NCI-H2196 treated with DMSO at 0.1 percent for 48 hours (cell line): ENCODE measurements around the gene MORC3.
"Not testable (repeated sequence)": the region's sequence is repeated elsewhere in the genome, so short reads cannot be mapped to it uniquely, and the experiment has no call there.

Experiments used
- DNase-seq: peaks from one replicate; lab custom pipeline; 2025; ENCODE audit not compliant: unreplicated experiment; lab: John Stamatoyannopoulos, UW

Gene MORC3

DNA sequence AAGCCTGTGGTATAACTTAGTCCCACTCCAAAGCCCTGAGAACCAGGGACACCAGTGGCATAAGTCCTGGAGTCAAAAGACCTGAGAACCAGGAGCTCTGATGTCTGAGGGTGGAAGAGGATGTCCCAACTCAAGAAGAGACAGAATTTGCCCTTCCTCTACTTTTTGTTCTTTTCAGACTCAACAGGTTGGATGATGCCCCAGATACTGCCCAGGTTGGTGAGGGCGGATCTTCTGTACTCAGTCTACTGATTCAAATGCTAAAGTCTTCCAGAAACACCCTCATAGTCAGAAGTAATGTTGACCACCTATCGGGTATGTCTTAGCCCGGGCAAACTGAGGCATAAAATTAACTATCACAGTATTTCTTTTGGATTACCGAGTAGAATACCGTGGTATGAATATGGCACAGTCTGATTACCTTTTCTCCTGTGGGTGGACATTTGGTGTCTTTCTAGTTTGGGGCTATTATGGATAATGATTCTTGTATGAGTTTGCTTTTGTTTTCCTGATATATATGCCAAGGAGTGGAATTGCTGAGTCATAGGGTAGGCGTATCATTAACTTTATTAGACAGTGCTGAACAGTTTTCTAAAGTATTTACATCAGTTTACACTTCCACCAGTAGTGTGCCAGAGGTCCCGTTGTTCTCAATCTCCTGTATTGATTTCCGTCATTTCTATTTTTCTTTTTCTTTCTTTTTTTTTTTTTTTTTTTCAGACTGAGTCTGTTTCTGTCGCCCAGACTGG is 62.0 kb downstream of the MORC3 start:
- DNase-seq, result no peak

- DNase-seq, result not testable (repeated sequence)
These were observed 62.7 kb downstream of the MORC3 start for GRCh38 chr21:36382722-36383121.

GRCh38 chr21:36384885-36385232 is 64.9 kb downstream of the MORC3 start:
- no peak for DNase-seq

GRCh38 chr21:36385233-36386030 is 65.4 kb downstream of the MORC3 start, which contains the start of gene CHAF1B:
TSS of gene CHAF1B (plus strand) at chr21:36385392. CDS start at chr21:36386137, 745 bp downstream.
- DNase-seq, result peak; percentile 26

DNA sequence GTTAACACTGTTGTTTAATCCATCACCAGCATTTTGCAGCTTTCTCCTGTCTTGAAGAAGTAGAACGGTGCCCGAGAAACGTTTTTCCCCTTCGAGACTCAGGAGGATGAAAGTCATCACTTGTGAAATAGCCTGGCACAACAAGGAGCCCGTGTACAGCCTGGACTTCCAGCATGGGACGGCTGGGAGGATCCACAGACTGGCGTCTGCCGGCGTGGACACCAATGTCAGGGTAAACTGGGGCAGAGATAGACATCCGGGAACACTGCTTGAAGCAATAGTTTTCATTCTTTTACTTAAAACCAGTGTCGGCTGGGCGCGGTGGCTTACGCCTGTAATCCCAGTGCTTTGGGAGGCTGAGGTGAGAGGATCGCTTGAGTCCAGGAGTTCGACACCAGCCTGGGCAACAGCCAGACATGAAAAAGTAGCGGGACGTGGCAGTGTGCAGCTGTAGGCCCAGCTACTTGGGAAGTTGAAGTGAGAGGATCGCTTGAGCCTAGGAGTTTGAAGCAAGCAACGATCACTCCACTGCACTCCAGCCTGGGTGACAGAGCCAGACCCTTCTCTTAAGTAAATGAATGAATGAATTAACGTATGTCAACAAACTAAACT is 66.1 kb downstream of the MORC3 start:
- no peak for DNase-seq

GRCh38 chr21:36388096-36388495 is 68.1 kb downstream of the MORC3 start:
- DNase-seq, result no peak

- no peak for DNase-seq
These were observed 68.8 kb downstream of the MORC3 start for GRCh38 chr21:36388835-36389234.

DNA sequence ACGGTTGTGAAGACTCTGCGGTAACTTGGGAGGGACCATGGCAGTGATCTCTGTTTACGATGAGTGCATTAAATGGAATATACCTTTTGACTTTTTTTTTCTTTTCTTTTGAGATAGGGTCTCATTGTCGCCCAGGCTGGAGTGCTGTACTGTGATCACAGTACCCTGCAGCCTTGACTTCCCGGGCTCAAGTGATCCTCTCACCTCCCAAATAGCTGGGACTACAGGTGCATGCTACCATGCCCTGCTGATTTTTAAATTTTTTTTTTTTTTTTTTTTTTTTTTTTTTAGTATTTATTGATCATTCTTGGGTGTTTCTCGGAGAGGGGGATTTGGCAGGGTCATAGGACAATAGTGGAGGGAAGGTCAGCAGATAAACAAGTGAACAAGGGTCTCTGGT is 71.7 kb downstream of the MORC3 start:
- DNase-seq, result not testable (repeated sequence)

DNA sequence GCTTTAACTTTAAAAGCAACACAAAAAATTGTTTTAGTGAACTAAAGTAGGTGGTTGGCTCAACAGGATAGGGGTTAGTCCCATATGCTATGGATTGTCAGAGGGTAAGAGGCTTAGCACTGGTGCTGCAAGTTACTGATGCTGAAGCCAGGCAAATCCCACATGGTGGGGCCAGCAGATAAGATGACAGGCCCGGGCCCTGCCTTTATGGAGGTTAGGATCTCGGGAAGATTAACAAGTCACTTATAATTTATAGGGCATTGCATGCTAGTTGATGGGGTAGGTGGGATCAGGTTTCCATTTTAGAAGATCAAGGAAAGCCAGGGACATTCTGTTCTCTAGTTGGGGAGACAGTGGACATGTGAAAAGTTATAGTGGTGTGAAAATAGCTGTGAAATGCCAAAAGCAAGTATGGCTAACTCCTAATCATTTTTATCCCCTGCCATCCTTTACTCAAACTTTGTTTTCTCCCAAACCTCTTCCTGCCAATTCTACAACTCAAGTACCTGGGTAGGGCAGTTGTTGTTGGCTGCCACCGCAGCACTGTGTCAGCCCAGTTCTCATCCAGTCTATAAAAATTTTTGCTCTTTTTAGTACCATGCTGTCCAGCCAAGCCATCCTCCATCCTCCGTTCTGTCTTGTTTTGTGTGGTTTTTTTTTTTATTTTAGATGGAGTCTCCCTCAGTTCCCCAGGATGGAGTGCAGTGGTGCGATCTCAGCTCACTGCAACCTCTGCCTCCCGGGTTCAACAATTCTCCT is 75.5 kb downstream of the MORC3 start:
- no peak for DNase-seq

DNA sequence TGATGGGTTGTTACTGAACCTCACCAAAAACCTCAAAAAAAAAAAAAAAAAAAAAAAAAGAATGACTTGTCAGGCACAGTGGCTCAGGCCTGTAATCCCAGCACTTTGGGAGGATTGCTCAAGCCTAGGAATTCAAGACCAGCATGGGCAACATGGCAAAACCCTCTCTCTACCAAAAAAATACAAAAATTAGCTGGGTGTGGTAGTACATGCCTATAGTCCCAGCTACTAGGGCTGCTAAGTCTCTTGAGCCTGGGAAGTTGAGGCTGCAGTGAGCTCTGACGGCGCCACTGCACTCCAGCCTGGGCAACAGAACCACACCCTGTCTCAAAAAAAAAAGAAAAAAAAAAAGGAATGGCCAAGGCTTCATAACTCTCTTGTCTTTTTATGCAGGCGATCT is 76.3 kb downstream of the MORC3 start:
- no peak for DNase-seq

DNA sequence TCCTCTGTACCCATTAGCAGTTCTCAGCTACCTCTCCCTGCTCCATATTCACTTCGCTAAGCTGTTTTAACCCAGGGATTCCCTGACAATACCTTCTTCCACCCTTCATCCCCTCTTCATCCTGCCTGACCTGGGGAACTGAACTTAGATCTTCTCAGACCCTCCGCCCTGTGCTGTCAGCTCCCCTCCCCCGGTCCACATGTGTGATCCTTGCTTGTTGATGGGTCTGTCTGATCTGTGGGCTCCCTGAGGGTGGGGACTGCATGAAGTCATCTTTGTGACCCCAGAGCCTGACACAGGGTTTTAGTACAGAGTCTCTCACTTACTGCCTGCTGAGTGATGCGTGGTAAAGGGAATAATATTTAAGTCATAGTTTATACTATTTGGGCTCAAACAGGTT is 77.0 kb downstream of the MORC3 start:
- no peak for DNase-seq

DNA sequence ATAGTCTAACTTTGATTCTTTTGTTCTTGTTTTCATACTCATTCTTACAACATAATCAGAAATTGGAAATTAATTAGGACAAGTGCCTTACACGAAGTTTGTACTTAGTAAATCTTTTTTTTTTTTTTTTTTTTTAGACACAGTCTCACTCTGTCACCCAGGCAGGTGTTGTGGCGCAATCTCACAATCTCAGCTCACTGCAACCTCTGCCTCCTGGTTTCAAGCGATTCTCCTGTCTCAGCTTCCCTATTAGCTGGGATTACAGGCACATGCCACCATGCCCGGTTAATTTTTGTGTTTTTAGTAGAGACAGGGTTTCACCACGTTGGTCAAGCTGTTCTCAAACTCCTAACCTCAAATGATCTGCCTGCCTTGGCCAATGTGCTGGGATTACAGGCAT is 77.6 kb downstream of the MORC3 start:
- DNase-seq, result no peak

DNA sequence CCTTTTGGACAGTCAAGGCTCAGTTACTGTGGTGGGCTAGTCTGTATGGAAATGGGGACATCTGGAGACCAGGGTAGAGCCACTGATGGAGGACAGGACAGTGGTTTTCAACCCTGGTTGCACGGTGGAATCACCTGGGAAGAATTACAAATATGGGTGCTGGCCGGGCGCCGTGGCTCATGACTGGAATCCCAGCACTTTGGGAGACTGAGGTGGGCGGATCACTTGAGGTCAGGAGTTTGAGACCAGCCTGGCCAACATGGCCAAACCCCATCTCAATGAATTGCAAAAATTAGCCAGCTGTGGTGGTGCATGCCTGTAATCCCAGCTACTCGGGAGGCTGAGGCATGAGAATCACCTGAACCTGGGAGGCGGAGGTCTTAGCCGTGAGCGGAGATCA is 79.7 kb downstream of the MORC3 start:
- not testable (repeated sequence) for DNase-seq

DNA sequence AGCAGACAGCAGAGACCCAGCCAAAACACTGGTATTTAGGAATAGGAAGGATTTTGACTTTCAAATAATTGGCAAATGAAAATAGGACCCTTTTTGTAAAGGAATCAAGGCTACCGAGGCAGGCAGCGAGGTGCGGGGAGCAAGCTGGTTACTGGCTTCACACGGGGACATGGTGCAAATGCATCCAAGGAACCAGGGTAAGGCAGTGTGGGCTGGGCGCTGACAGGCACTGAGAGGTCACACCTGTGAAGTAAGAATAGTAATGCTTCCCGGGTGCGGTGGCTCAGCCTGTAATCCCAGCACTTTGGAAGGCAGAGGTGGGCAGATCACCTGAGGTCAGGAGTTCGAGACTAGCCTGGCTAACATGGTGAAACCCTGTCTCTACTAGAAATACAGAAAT is 80.7 kb downstream of the MORC3 start:
- no peak for DNase-seq

- no peak for DNase-seq
These were observed 82.3 kb downstream of the MORC3 start for GRCh38 chr21:36402339-36402738.

DNA sequence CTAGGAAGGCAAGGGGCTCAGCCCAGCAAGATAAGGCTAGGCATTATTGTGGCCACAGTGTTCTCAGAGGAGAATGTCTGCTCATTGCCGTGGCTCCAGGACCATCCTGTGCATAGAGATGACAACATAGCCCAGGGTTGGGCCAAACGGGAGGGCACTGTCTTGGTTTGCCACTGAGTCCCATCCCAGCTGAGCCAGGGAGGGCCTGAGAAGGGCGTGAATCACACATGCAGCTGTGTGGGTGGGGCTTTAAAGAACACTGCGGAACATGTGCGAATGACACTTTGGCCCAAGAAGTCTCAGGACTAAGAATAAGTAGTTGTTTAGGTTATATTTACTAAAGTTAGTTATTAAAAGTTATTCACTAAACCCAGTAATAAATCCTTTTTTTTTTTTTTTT is 83.7 kb downstream of the MORC3 start:
- DNase-seq, result no peak

GRCh38 chr21:36408568-36408967 is 88.6 kb downstream of the MORC3 start:
- DNase-seq, result no peak

GRCh38 chr21:36411301-36411700 is 91.3 kb downstream of the MORC3 start:
- no peak for DNase-seq

GRCh38 chr21:36412916-36413315 is 92.9 kb downstream of the MORC3 start:
- DNase-seq, result no peak

DNA sequence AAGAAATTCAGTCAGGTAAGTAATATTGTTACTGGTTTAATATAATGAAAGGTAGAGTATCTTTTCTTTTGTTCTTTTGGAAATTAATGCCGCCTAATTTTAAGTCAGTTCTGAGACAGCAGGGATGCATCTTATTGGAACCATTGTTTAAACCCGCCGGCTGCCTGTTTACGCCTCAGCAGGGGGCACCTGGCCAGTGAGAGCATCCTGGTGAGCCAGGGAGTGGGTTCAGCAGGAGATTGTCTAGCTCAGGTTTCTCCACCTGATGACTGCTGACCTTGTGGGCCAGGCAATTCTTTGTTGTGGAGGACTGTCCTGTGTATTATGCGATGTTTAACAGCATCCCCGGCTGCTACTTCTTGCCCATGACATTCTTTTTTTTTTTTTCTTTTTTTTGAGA is 95.4 kb downstream of the MORC3 start:
- peak; percentile 10 for DNase-seq

DNA sequence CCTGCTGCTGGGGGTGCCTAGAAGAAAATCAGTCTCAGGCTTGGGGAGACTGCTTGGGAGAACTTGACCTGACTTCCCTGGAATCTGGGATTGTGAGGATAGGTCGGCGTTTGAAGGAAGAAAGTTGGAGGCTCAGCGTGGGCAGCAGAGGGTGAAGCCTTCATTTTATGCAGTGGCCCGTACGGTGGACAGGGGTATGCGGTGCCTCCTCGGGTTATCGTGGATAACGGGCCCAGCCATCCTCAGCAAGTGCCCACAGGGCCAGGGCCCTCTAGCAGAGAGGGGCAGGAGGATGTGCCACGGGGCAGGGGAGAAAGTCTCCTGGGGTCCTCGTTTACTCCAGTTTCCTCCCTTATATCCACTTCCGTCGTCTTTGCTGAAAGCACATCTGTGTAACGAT is 99.2 kb downstream of the MORC3 start:
- no peak for DNase-seq
